HepG2 (cell line): ENCODE measurements around the gene PIEZO2.

Source experiments
- ZNF3 ChIP-seq: IDR thresholded peaks from 2 replicates; pipeline ENCODE4 v1.7.0; 2017; ENCODE audit warnings: inconsistent platforms
- ZNF644 ChIP-seq: IDR thresholded peaks from 2 replicates; pipeline ENCODE4 v1.6.1; 2016; ENCODE audit warnings: low read depth
- TF ChIP-seq, protein P1 (sequence below): sonication (generic); formaldehyde crosslinking; IDR thresholded peaks from 2 replicates; pipeline ENCODE4 v1.5.0; 2020; ENCODE audit warnings: mild to moderate bottlenecking, missing genetic modification reagents, moderate library complexity

DNA sequence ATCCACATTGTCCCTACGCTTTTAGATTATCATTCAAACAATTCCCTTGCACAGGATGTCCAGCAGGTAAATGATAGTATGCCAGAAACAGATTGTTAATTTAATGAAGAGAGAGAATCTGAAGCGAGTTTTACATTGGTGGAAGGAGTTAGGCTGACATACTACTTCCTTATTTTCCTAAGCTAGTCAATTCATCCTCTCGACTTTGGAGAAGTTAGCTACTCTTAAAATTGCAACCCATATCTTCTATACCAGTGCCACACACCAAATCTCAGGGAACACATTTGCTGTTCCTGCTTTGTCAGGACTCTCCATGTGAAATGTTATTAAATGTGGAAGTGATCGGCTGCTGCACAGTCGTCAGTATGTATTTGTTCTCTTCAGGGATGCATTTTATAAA, 374.3 kb downstream of the PIEZO2 start:
- TF ChIP-seq, protein P1, sequence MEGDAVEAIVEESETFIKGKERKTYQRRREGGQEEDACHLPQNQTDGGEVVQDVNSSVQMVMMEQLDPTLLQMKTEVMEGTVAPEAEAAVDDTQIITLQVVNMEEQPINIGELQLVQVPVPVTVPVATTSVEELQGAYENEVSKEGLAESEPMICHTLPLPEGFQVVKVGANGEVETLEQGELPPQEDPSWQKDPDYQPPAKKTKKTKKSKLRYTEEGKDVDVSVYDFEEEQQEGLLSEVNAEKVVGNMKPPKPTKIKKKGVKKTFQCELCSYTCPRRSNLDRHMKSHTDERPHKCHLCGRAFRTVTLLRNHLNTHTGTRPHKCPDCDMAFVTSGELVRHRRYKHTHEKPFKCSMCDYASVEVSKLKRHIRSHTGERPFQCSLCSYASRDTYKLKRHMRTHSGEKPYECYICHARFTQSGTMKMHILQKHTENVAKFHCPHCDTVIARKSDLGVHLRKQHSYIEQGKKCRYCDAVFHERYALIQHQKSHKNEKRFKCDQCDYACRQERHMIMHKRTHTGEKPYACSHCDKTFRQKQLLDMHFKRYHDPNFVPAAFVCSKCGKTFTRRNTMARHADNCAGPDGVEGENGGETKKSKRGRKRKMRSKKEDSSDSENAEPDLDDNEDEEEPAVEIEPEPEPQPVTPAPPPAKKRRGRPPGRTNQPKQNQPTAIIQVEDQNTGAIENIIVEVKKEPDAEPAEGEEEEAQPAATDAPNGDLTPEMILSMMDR: no peak
- TF ChIP-seq ZNF3 (CRISPR knock-in tag) (no peak), ZNF644 (no peak)
